HG03045 (cell line): ENCODE results near the gene SPHK2.
A peak's percentile ranks its signal among the peaks of the same experiment; 100 is the strongest.
"Not testable (repeated sequence)": the region's sequence is repeated elsewhere in the genome, so short reads cannot be mapped to it uniquely, and the experiment has no call there.

Experiments
- ATAC-seq: cut with Tn5 transposase; IDR thresholded peaks from one replicate; pipeline ENCODE4 v1.9.1; 2021; ENCODE audit warnings: mild to moderate bottlenecking, moderate library complexity; ENCODE audit not compliant: unreplicated experiment

Gene SPHK2

DNA sequence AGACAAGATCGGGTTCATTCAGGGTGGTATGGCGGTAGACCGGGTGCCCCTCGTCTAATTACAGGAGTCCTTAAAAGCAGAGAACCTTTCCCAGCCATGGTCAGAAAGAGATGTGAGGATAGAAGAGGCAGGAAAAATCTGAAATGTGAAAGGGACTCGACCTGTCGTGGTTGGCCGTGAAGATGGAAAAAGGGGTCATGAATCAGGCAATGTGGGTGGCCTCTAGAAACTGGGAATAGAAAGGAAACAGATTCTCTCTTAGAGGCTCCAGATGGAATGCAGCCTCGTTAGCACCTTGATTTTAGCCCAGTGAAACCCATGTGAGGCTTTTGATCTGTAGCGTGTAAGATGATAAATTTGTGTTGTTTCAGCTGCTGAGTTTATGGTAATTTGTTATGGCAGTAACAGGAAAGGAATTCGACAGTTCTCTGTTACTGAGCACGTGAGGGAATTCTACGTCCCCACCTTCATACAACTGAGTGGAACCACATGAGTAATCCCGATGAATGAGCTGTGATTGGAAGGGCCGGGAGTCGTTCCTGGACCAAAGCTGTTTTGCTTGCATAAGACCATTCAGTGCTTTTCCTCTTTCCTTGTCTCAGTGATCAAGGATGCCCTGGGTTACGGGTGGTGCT is 37.7 kb downstream of the SPHK2 start:
- ATAC-seq, result no peak

GRCh38 chr19:48657828-48658227 is 38.5 kb downstream of the SPHK2 start:
- ATAC-seq, result not testable (repeated sequence)

GRCh38 chr19:48658483-48658882 is 39.2 kb downstream of the SPHK2 start:
- ATAC-seq, result no peak

DNA sequence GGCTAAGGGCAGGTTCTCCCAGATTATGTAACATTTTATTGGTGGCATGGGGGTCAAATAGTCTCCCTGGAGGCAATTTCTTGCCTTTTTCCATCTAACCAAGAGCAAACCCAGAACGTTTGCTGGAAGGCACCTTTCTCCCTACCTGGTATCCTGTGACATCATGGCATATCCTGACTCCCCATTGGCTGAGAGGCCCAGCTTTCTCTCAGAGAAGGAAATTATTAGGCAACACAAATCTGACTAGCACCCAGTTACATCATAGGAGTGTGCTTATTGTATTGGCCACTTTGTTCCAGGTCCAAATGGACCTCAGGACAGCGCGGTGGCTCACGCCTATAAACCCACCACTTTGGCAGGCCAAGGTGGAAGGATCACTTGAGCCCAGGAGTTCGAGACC is 40.5 kb downstream of the SPHK2 start:
- no peak for ATAC-seq

- peak; percentile 78 for ATAC-seq
Observed at GRCh38 chr19:48660852-48661710, 41.8 kb downstream of the SPHK2 start.

- ATAC-seq, result no peak
Observed at GRCh38 chr19:48661711-48662090, 42.4 kb downstream of the SPHK2 start.

DNA sequence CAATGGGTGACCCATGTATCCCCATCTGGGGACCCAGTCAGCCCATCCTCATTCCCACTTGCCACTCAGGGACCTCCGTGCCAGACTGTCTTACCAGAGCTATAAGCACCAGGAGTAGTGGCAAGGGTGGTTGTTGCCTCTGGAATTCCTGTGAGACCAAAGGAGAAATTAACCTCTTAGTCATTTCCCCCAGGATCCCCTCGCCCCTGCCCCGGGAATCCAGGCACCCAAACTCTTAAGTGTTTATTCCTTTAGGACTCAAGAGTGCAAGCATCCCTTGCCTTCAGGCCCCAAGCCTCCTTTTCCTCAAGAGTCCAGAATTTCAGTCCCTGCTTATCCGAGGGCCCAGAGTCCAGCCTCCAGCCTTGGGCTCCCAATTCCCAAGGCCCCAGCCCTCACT is 44.4 kb downstream of the SPHK2 start:
- no peak for ATAC-seq

- ATAC-seq, result no peak
Observed at GRCh38 chr19:48664476-48664875, 45.2 kb downstream of the SPHK2 start.

GRCh38 chr19:48665786-48666185 is 46.5 kb downstream of the SPHK2 start:
- ATAC-seq, result no peak

DNA sequence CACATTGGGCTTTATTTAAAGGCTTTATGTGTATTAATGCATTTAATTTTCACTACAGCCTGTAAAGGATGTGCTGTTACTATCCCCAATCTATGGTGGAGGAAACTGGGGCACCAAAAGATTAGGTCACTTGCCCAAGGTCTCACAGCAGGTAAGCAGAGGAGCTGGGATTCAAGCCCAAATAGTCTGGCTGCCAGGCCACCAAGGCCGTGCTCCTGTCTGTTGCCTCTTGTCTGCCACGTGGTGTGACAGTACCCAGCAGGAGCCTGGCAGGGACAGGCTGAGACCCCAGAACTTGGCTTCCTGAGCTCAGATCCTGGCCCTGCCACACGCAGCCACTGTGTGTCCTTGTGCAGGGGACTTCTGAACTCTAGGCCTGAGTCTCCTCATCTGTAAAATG is 49.0 kb downstream of the SPHK2 start:
- no peak for ATAC-seq

GRCh38 chr19:48668761-48669160 is 49.5 kb downstream of the SPHK2 start:
- ATAC-seq, result no peak

DNA sequence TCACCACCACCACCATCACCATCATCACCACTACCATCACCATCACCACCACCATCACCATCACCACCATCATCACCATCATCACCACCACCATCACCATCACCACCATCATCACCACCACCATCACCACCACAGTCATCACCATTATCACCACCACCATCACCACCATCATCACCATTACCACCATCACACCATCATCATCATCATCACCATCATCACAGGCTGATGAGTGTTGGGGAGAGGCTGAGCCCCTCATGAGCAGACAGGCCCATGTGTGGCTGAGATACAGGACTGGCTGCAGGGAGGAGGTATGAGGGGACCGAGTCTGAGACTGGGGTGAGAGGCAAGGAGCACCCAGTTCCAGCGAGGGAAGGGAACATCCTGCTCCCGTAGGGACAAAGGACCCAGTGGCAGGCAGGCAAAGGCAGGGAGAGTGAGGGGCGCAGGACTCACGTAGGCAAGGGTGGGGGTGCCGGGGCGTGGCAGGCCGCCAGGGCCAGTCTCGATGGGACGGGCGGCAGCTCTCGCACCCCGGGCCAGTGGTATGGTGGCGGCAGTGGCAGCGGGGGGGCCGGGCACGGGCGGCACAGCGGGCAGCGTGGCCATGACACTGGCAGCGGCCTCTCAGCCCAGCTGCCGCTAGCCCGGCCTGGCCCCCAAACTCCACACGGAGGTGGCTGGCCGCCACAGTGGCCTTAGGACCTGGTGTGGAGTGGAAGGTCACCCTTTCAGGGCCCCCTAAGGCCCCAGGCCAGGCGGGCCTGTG is 50.8 kb downstream of the SPHK2 start:
- ATAC-seq, result no peak

DNA sequence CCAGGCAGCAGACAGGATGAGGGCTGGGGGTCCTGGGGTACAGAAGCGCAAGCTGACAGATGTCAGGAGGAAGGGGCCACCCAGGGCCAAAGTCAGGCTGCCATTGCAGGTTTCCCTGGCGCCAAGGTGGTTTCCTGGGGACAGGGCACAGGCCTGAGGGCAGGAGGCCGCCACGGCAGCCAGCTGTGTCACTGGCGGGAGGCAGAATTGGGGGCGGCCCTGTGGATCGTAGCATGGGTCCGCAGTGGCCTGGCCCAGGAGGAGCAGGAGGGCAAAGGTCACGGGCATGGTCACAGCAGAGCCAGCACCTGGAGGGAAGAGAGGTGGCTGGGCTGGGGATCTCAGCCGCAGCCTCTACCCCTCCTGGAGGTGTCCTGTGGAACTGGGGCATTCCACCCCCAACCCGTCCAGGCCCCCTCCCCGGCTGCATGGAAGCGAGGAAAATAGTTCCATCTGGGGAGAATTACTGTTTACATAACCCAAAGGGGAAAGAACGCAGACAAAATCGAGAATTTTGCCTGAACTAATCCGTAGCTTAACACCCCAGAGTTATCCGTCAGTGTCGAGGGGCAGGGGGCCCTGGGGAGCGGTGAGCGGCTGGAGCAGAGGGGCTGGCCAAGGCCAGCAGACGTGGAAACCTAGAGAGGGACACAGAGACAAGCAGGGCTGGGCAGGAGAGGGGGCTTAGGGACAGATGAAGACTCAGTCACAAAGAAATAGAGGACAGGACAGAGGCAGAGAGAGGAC is 51.6 kb downstream of the SPHK2 start:
- ATAC-seq, result no peak

DNA sequence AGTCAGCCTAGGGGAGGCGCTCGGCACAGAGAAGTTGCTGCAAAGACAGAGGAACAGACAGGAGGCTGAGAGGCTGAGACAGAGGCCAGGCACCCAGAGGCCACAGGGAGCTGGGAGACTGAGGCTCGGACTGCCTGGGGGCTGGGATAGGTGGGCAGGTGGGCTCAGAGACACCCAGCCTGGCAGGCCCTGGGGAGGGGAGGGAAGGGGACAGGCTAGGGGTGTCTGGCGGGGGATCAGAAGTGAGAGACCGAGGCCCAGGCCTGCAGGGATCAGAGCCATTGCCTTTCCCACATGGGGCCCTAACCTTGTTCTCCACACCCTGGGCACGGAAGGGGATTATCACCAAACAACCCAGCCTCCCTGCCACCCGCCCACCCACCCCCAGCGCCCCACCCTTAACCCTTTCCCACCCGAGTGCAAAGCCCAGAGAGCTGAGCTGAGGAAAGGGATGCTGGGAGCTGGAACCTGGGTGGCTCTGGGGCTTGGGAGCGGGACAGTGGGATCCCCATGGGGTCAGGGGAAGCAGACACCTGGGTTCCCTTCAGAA is 52.2 kb downstream of the SPHK2 start:
- no peak for ATAC-seq

DNA sequence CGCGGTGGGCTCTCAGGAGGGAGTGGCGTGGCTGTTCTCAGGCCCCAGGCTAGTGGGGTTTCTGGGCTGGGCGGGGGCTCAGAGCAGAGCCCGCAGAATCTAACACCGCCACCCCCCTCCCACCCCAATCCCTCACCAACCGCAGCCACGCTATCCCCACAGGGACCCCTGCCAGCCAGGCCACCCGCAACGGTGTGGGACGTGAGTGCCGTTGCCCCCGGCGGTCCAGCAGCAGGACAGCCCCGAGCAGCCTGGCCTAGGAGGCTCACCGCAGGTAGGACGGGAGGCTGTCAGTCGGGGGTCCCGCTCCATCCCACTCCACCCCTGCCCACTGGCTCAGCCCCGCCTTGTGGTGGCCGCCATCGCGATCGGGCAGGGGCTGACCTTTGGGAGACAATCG is 53.7 kb downstream of the SPHK2 start, which contains the start of gene NTN5:
Gene NTN5 (minus strand): TSS at position 24 of the 400 bp plus-strand sequence. CDS start 2,031 bp downstream, outside the sequence.
- ATAC-seq, result no peak

- no peak for ATAC-seq
Observed at GRCh38 chr19:48673436-48674100, 54.3 kb downstream of the SPHK2 start.

DNA sequence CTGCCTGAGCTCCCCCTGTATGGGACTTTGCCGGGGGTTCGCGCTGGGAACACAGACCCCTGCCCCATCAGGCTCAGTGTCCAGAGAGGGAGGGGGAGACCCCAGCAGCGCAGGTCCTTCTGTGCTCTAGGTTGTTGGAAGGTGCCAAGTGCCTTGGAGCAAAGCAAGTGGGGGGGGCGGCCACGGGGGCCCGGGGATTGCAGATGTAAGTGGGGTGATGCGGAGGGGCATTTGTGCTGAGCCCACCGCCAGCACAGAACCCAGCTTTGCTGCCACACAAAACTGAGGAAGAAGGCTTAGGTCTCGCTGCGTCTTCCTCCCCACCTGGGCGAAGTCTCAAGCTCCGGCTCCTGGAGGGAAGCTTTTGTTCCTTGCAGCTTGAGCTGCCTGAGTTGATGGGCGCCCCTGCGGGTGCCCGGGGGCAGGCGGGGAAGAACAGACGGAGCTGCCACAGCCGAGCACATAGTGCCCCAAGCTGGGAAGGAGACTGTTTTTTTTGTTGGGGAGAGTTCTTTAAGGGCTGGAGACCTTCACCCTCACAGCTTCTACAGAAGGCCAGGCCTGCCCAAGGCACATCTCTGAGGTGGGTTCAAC is 55.0 kb downstream of the SPHK2 start:
- no peak for ATAC-seq

GRCh38 chr19:48674921-48675824 is 55.9 kb downstream of the SPHK2 start:
- ATAC-seq, result no peak

DNA sequence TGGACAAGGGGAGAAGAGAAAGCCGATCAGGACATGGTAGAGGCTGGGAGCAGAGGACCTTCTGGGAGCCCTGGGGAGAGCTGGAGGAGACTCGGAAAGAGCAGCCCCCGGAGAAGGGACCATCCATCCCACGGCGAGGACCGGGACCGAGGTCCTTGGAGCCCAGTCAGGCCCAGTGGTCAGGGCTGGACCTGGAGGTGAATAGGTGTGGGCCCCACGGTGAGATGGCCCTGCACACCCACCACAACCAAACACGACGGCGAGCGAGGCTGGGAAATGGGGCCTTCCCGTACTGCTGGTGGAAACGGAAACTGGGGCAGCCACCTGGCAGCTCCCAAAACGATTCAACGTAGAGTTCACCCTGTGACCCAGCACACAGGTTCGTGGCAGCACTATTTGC is 57.2 kb downstream of the SPHK2 start:
- no peak for ATAC-seq
